Measurements from ENCODE around the gene ATP10B.

ATP10B gene

DNA sequence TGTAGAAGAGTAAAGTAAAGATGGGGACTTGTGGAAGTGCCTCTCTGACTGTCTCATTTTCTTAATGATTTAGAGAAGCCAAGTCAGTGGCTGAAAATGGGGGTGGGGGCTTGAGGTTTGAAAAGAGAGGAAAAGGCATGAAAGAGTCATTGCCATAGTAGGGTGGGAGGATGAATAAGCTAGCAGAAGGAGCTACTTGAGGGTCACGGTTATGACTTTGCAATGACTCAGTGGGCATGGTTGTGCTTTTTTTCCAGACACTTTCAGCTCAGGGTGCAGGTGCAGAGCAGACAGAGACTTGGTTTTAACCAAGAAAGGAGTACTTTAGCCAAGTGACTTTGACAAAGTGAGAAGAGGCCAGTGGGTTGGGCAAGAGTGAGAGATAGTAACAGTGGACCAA lies 312.6 kb downstream of the ATP10B start:
- H3K4me3 ChIP-seq (ENCODE audit: low read depth in 1 of 2, low read length in 2 of 2), result no peak overlapping the region
- no peak overlapping the region for H3K27ac ChIP-seq (ENCODE audit: low read depth, low read length)
- no peak overlapping the region for H3K9ac ChIP-seq (ENCODE audit: low read length)
- H3K9me3 ChIP-seq (ENCODE audit: low read length), result no peaks in the 10 kb centered on the region
- H3K36me3 ChIP-seq (ENCODE audit: insufficient read depth, low read length), result no peaks in the 10 kb centered on the region
- no peaks in the 10 kb centered on the region for H3K27me3 ChIP-seq (ENCODE audit: control insufficient read depth in 1 of 2, insufficient read depth in 2 of 2, low read length in 2 of 2)
- H3K4me1 ChIP-seq (ENCODE audit: insufficient read depth, low read length), result no peaks in the 10 kb centered on the region

DNA sequence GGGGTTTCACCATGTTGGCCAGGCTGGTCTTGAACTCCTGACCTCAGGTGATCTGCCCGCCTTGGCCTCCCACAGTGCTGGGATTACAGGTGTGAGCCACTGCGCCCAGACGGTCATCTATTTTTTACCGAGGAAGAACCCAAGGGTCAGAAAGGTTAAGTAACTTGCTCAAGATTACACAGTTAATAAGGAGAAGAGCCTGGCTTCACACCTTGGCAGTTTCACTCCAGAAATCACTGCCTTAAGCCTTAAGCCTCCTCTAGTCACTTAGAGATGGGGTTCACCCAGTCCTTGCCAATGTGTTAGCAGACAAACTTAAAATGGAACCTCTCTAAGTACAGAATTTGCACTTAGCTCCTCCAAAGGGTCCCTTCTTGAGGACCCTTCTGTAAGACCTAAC lies 314.1 kb downstream of the ATP10B start:
- Histone ChIP-seq H3K9ac (ENCODE audit: low read length) (no peak overlapping the region), H3K9me3 (ENCODE audit: low read length) (no peaks in the 10 kb centered on the region), H3K36me3 (ENCODE audit: insufficient read depth, low read length) (no peaks in the 10 kb centered on the region), H3K4me1 (ENCODE audit: insufficient read depth, low read length) (no peaks in the 10 kb centered on the region), H3K27ac (ENCODE audit: low read depth, low read length) (no peak overlapping the region), H3K4me3 (ENCODE audit: low read depth in 1 of 2, low read length in 2 of 2) (no peak overlapping the region), H3K27me3 (ENCODE audit: control insufficient read depth in 1 of 2, insufficient read depth in 2 of 2, low read length in 2 of 2) (no peaks in the 10 kb centered on the region)

DNA sequence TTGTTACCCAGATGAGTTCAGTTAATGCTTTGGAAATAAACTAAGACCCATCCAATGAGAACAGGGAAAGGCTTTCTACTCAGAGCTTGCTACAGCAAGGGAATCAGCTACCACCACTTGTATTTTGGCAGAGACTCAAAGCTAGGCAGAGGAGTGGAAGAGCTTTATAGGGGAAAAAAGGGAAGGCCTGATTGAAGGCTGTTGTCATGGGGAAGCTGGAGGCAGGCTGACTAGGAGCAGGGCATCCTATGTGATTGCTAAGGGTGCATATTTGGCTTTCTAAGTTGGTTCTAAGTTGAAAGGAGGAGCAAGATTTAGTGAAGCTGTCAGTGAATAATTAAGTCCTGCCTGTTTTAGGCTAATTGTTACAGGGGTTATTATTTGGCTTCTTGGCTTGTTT lies 314.9 kb downstream of the ATP10B start:
- Histone ChIP-seq H3K9ac (ENCODE audit: low read length) (no peak overlapping the region), H3K4me1 (ENCODE audit: insufficient read depth, low read length) (no peaks in the 10 kb centered on the region), H3K36me3 (ENCODE audit: insufficient read depth, low read length) (no peaks in the 10 kb centered on the region), H3K27ac (ENCODE audit: low read depth, low read length) (no peak overlapping the region), H3K4me3 (ENCODE audit: low read depth in 1 of 2, low read length in 2 of 2) (no peak overlapping the region), H3K27me3 (ENCODE audit: control insufficient read depth in 1 of 2, insufficient read depth in 2 of 2, low read length in 2 of 2) (no peaks in the 10 kb centered on the region), H3K9me3 (ENCODE audit: low read length) (no peaks in the 10 kb centered on the region)

DNA sequence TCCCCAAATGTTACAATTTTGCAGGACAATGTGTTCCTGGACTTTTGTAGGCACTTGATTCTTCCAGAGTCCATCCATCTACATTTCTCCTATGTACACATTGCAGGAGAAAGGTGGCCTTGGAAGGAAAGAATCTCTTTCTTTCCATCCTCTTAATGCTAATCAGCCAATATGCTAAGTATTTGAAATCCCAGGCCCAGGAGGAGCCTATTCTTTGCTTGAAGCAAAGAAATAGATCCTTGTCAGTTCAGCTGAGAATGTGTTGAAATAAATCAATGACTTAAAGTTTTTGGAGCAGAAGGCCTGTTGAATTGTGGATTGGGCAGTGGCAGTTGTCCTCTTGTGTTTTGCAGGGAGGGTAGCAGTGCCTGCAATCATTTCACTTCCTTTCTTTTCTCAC lies 317.1 kb downstream of the ATP10B start:
- H3K27me3 ChIP-seq (ENCODE audit: control insufficient read depth in 1 of 2, insufficient read depth in 2 of 2, low read length in 2 of 2), result no peaks in the 10 kb centered on the region
- no peak overlapping the region for H3K4me3 ChIP-seq (ENCODE audit: low read depth in 1 of 2, low read length in 2 of 2)
- H3K9me3 ChIP-seq (ENCODE audit: low read length), result no peaks in the 10 kb centered on the region
- H3K4me1 ChIP-seq (ENCODE audit: insufficient read depth, low read length), result no peaks in the 10 kb centered on the region
- H3K36me3 ChIP-seq (ENCODE audit: insufficient read depth, low read length), result no peaks in the 10 kb centered on the region
- H3K9ac ChIP-seq (ENCODE audit: low read length), result no peak overlapping the region
- no peak overlapping the region for H3K27ac ChIP-seq (ENCODE audit: low read depth, low read length)

DNA sequence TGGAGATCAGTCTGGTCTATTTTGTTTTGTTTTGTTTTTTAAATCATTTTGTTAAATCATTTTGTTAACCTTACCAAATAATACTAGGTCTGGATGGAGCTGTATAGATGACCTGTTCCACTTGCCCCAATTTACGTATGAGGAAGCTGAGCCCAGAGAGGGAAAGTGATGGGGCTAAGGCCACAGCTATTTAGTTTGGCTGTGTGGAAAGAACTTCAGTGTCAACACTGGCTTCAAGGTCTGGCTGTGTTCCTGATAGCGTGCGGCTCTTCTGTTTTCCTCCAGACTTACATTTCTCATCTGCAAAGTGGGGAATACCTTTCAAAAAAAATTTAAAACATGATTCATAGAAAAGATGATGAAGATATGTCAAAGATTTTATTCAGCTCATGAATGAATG lies 317.9 kb downstream of the ATP10B start:
- Histone ChIP-seq H3K4me3 (ENCODE audit: low read depth in 1 of 2, low read length in 2 of 2) (no peak overlapping the region), H3K27me3 (ENCODE audit: control insufficient read depth in 1 of 2, insufficient read depth in 2 of 2, low read length in 2 of 2) (no peaks in the 10 kb centered on the region), H3K36me3 (ENCODE audit: insufficient read depth, low read length) (no peaks in the 10 kb centered on the region), H3K4me1 (ENCODE audit: insufficient read depth, low read length) (no peaks in the 10 kb centered on the region), H3K9ac (ENCODE audit: low read length) (no peak overlapping the region), H3K27ac (ENCODE audit: low read depth, low read length) (no peak overlapping the region), H3K9me3 (ENCODE audit: low read length) (no peaks in the 10 kb centered on the region)

DNA sequence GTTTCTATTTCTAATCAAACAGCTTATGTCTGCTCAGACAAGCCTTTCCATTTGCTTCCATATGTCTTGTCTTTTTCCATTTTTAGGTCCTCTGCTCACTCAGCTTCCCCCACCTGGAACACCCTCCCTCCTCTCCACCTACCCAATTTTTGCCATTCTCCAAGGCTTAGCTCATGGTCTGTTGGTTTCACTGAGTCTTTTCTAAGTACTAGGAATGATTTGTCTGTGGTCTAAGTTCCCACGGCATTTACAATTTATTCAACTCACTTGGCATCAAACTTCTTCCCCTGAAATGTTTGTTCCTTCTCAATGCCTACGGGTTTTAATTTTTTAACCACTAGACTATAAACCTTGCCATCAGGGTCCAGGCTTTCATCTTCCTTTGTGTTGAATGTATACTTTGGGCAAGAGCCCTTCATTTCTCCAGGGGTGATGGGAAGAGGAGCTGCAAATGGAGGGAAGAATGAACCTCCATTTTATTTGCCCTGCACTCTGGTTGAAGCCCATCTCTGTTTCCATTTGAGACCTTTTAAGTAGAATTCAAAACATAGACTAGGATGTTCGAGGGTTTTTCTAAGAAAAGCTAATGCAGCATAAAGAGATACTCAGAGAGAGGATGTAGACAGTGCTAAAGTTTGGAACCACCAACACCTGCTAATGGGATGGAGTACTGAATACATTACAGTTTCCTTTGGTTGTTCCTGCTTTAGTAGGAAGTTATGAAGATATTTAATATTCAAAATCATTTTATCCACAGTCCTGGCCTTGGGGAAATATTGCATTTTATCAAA lies 326.3 kb downstream of the ATP10B start:
- no peaks in the 10 kb centered on the region for H3K9me3 ChIP-seq (ENCODE audit: low read length)
- H3K27me3 ChIP-seq (ENCODE audit: control insufficient read depth in 1 of 2, insufficient read depth in 2 of 2, low read length in 2 of 2), result no peaks in the 10 kb centered on the region
- no peak overlapping the region for H3K4me3 ChIP-seq (ENCODE audit: low read depth in 1 of 2, low read length in 2 of 2)
- H3K27ac ChIP-seq (ENCODE audit: low read depth, low read length), result no peak overlapping the region
- no peak overlapping the region for H3K9ac ChIP-seq (ENCODE audit: low read length)
- H3K4me1 ChIP-seq (ENCODE audit: insufficient read depth, low read length), result no peaks in the 10 kb centered on the region
- no peaks in the 10 kb centered on the region for H3K36me3 ChIP-seq (ENCODE audit: insufficient read depth, low read length)

DNA sequence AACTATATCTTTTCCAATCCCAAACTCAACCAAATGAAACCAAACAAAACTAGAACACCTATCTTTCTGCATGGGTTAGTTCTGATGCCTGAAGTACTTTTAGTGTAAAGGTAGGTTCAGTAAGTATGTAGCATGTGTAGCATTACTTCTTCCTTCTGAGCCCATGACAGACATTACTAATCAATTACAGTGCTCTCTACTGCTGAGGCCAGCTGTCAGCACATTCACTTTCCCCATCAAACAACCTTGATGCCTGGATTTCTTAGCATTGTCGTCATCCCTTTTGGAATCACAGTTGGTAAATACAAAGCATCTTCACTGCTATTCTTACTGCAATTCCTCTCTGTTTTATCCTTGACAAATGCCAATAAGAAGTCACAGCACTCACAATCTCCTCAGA lies 327.2 kb downstream of the ATP10B start:
- Histone ChIP-seq H3K27me3 (ENCODE audit: control insufficient read depth in 1 of 2, insufficient read depth in 2 of 2, low read length in 2 of 2) (no peaks in the 10 kb centered on the region), H3K9me3 (ENCODE audit: low read length) (no peaks in the 10 kb centered on the region), H3K27ac (ENCODE audit: low read depth, low read length) (no peak overlapping the region), H3K4me1 (ENCODE audit: insufficient read depth, low read length) (no peaks in the 10 kb centered on the region), H3K36me3 (ENCODE audit: insufficient read depth, low read length) (no peaks in the 10 kb centered on the region), H3K9ac (ENCODE audit: low read length) (no peak overlapping the region), H3K4me3 (ENCODE audit: low read depth in 1 of 2, low read length in 2 of 2) (no peak overlapping the region)

DNA sequence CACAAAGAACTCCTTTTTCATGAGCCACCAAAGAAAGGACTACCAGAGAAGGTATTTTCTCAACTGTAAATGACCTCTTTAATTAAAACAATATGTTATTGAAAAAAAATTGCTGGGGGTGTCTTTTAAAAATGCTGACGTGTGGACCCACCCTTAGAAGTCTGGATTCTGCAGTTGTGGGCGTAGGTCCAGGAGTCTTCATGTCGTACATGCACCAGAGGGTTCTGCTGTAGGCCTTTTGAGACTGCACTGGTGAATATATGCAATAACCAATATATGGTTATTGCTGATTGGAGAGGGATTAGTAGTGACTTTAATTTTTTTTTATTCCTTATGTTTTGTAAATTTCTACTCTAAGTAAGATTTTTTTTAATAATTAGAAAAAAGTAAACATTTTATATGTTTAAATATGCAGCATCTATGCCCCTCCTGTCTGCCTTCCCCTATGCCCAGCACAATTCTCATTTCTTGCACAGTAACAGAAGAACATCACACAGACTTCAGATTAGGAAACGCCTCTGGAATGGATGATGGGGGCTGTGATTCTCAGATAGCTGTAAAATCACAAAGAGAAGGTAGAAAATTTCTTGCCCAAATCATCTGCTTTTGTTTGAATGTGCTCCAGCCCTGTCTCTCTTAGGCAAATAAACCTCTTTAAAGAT lies 328.4 kb downstream of the ATP10B start:
- H3K9ac ChIP-seq (ENCODE audit: low read length), result no peak overlapping the region
- H3K4me3 ChIP-seq (ENCODE audit: low read depth in 1 of 2, low read length in 2 of 2), result no peak overlapping the region
- no peaks in the 10 kb centered on the region for H3K4me1 ChIP-seq (ENCODE audit: insufficient read depth, low read length)
- no peak overlapping the region for H3K27ac ChIP-seq (ENCODE audit: low read depth, low read length)
- H3K9me3 ChIP-seq (ENCODE audit: low read length), result no peaks in the 10 kb centered on the region
- H3K27me3 ChIP-seq (ENCODE audit: control insufficient read depth in 1 of 2, insufficient read depth in 2 of 2, low read length in 2 of 2), result no peaks in the 10 kb centered on the region
- H3K36me3 ChIP-seq (ENCODE audit: insufficient read depth, low read length), result no peaks in the 10 kb centered on the region

DNA sequence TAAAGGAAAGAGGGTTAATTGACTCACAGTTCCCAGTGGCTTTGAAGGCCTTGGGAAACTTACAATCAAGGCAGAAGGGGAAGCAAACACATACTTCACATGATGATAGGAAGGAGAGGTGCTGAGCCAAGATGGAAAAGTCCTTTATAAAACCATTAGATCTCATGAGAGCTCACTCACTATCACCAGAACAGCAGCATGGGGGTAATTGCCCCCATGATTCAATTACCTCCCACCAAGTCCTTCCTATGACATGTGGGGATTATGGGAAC lies 330.7 kb downstream of the ATP10B start:
- H3K9me3 ChIP-seq (ENCODE audit: low read length), result no peaks in the 10 kb centered on the region
- no peaks in the 10 kb centered on the region for H3K27me3 ChIP-seq (ENCODE audit: control insufficient read depth in 1 of 2, insufficient read depth in 2 of 2, low read length in 2 of 2)
- H3K4me3 ChIP-seq (ENCODE audit: low read depth in 1 of 2, low read length in 2 of 2), result no peak overlapping the region
- H3K36me3 ChIP-seq (ENCODE audit: insufficient read depth, low read length), result no peaks in the 10 kb centered on the region
- H3K9ac ChIP-seq (ENCODE audit: low read length), result no peak overlapping the region
- H3K4me1 ChIP-seq (ENCODE audit: insufficient read depth, low read length), result no peaks in the 10 kb centered on the region
- no peak overlapping the region for H3K27ac ChIP-seq (ENCODE audit: low read depth, low read length)

DNA sequence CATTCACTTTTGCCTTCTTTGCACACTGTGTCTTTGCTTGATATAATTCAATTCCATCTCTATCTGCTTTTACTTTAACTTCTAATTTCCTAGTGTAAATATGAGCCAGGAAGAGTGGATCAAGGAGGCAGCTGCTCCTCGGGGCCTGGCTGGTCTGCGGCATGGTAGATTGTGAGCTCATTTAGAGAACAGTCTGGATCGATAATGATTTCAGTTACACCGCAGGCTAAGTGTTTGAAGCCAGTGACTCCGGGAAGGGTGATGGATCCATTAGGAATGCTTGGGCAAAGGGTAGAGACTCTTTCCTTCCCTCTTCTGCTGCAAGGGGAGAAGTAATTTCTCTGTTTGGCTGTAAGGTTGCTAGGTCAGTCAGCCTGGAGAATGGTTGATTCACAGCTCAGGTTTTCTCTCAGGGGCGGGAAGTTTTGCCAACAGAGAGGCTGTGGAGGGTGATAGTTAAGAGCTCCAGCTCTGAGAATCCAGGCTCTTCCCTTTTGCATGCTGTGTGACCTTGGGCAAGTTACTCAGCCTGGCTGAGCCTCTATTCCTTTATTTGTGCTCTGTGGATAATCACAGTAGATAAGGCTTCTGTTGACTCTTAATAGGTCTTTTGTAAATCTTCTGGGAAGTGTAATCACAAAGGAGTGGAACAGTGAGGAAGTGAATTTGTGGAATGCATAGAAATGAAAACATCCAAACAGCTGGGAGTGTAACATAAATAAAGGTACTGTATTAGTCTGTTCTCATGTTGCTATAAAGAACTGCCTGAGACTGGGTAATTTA lies 331.2 kb downstream of the ATP10B start:
- Histone ChIP-seq H3K36me3 (ENCODE audit: insufficient read depth, low read length) (no peaks in the 10 kb centered on the region), H3K27me3 (ENCODE audit: control insufficient read depth in 1 of 2, insufficient read depth in 2 of 2, low read length in 2 of 2) (no peaks in the 10 kb centered on the region), H3K9me3 (ENCODE audit: low read length) (no peaks in the 10 kb centered on the region), H3K4me1 (ENCODE audit: insufficient read depth, low read length) (no peaks in the 10 kb centered on the region), H3K27ac (ENCODE audit: low read depth, low read length) (no peak overlapping the region), H3K9ac (ENCODE audit: low read length) (no peak overlapping the region), H3K4me3 (ENCODE audit: low read depth in 1 of 2, low read length in 2 of 2) (no peak overlapping the region)

DNA sequence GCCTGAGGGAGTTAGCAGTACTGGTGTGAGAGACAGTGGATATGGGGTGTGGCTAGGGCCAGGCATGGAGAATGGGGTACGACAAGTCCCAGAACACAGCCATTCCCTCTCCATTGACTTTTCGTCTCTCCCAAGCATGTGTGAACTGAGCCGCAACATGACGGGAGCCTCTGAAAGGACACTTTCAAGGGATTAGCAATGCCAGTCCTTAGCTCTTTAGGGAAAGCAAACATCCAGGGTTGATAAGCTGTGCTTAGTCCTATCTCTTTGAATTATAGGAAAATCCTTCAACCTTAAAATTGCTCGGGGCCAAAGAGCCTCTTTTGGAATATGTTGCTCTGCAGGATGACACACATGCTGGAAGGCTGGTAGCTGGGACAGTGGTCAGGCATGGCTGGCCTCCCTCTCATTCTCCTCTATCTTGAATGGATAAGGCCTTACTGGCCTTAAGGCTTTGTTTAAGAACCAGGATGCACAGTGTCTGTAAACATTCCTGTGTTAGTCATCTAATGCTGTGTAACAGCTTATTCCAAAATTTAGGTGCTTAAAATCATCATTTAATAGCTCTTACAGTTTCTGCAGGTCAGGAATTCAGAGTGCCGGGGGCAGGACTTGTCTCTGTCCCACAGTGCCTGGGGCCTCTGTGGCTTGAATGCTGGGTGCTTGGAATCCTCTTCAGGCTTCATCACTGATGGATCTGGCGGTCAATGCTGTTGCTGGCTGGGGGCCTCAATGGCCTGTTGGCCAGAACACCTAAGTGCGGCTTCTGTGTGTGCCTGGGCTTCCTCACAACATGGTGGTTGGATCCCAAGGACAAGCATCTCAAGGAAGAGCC lies 335.1 kb downstream of the ATP10B start:
- Histone ChIP-seq H3K27me3 (ENCODE audit: control insufficient read depth in 1 of 2, insufficient read depth in 2 of 2, low read length in 2 of 2) (no peaks in the 10 kb centered on the region), H3K36me3 (ENCODE audit: insufficient read depth, low read length) (no peaks in the 10 kb centered on the region), H3K9ac (ENCODE audit: low read length) (no peak overlapping the region), H3K4me1 (ENCODE audit: insufficient read depth, low read length) (no peaks in the 10 kb centered on the region), H3K27ac (ENCODE audit: low read depth, low read length) (no peak overlapping the region), H3K4me3 (ENCODE audit: low read depth in 1 of 2, low read length in 2 of 2) (no peak overlapping the region), H3K9me3 (ENCODE audit: low read length) (no peaks in the 10 kb centered on the region)
